SU-DHL-6 (cell line): ENCODE data around the gene RAD9A.

Experiments
- H2AFZ ChIP-seq: fragments of 200-600 bp; sonication (generic); 2 replicates; pipeline ENCODE4 v1.6.1; 2014; ENCODE audit warnings: low read depth, mild to moderate bottlenecking, moderate library complexity, mixed read lengths, antibody characterized with exemption, low read length; ENCODE audit not compliant: severe bottlenecking
- H3F3A ChIP-seq: fragments of 200-600 bp; shearing (Covaris generic); 2 replicates; pipeline ENCODE4 v1.6.0; 2016; ENCODE audit warnings: antibody characterized with exemption, mild to moderate bottlenecking; ENCODE audit not compliant: insufficient read depth
- H3K27ac ChIP-seq: fragments of 200-600 bp; sonication (generic); 2 replicates; pipeline ENCODE4 v1.5.1; 2016; ENCODE audit warnings: low read depth, mild to moderate bottlenecking, low read length, moderate library complexity, mixed read lengths
- H3K27me3 ChIP-seq: fragments of 200-600 bp; sonication (generic), shearing (Covaris generic); 2 replicates; pipeline ENCODE4 v1.6.0; 2014; ENCODE audit warnings: mild to moderate bottlenecking, low read length
- H3K36me3 ChIP-seq: fragments of 200-600 bp; sonication (generic); 2 replicates; pipeline ENCODE4 v1.6.1; 2014; ENCODE audit warnings: mild to moderate bottlenecking, low read length, mixed read lengths
- H3K4me2 ChIP-seq: fragments of 300-600, 200-600 bp; shearing (Covaris generic), sonication (generic); 2 replicates; pipeline ENCODE4 v1.6.0; 2014; ENCODE audit warnings: low read length, low read depth, mild to moderate bottlenecking; ENCODE audit not compliant: poor library complexity, severe bottlenecking
- H3K4me3 ChIP-seq: fragments of 200-600 bp; sonication (generic); 2 replicates; pipeline ENCODE4 v1.5.1; 2014; ENCODE audit warnings: antibody characterized with exemption, low read length, mild to moderate bottlenecking, mixed read lengths; ENCODE audit not compliant: insufficient read depth, poor library complexity, severe bottlenecking
- H3K79me2 ChIP-seq: fragments of 200-600 bp; sonication (generic); 2 replicates; pipeline ENCODE4 v1.6.1; 2014; ENCODE audit warnings: mild to moderate bottlenecking, low read length, moderate library complexity; ENCODE audit not compliant: insufficient read depth
- H3K9ac ChIP-seq: fragments of 200-600 bp; sonication (generic); 2 replicates; pipeline ENCODE4 v1.7.0; 2014; ENCODE audit warnings: mild to moderate bottlenecking, low read length
- H3K9me2 ChIP-seq: fragments of 200-600 bp; sonication (generic); replicated peaks from 2 replicates; pipeline ENCODE4 v1.6.1; 2014; ENCODE audit warnings: low read length; ENCODE audit not compliant: insufficient read depth
- H3K9me3 ChIP-seq: fragments of 200-600 bp; sonication (generic); 2 replicates; pipeline ENCODE4 v1.6.1; 2014; ENCODE audit warnings: low read length, mixed read lengths; ENCODE audit not compliant: insufficient read depth
- H4K20me1 ChIP-seq: fragments of 200-600 bp; sonication (generic); 2 replicates; pipeline ENCODE4 v1.6.1; 2014; ENCODE audit warnings: low read depth, mild to moderate bottlenecking, antibody characterized with exemption, low read length, moderate library complexity, mixed read lengths
- EZH2phosphoT487 ChIP-seq: fragments of 200-600 bp; sonication (generic), shearing (Covaris generic); conservative IDR thresholded peaks from 2 replicates; pipeline ENCODE4 v1.6.1; 2018; ENCODE audit warnings: mild to moderate bottlenecking, antibody characterized with exemption, low read length, moderate library complexity, mixed read lengths
- TF ChIP-seq, protein P1 (sequence below): fragments of 200-600 bp; sonication (generic); IDR thresholded peaks from one replicate; pipeline ENCODE4 v1.5.1; 2017; ENCODE audit warnings: antibody characterized with exemption, mild to moderate bottlenecking, low read length, moderate library complexity; ENCODE audit not compliant: insufficient read depth, poor library complexity, severe bottlenecking

Gene RAD9A

GRCh38 chr11:67392183-67392715, 463 bp downstream of the RAD9A start:
- Histone ChIP-seq H3K36me3 (no peaks in the 10 kb centered on the region), H3K4me3 (peak overlapping the region; percentile 81), H2AFZ (no peak overlapping the region), H3K27ac (peak overlapping the region; percentile 36; the same call in 1 of the 2 replicates), H3K9me3 (no peaks in the 10 kb centered on the region), H3K9me2 (no peaks in the 10 kb centered on the region), H3K9ac (peak overlapping the region; percentile 87), H3K79me2 (peaks cover 10% of the 10 kb centered on the region), H3K4me2 (peak overlapping the region; percentile 84), H3K27me3 (no peaks in the 10 kb centered on the region), H4K20me1 (no peaks in the 10 kb centered on the region), H3F3A (no peaks in the 10 kb centered on the region)
- TF ChIP-seq EZH2phosphoT487 = no peak
- TF ChIP-seq, protein P1, sequence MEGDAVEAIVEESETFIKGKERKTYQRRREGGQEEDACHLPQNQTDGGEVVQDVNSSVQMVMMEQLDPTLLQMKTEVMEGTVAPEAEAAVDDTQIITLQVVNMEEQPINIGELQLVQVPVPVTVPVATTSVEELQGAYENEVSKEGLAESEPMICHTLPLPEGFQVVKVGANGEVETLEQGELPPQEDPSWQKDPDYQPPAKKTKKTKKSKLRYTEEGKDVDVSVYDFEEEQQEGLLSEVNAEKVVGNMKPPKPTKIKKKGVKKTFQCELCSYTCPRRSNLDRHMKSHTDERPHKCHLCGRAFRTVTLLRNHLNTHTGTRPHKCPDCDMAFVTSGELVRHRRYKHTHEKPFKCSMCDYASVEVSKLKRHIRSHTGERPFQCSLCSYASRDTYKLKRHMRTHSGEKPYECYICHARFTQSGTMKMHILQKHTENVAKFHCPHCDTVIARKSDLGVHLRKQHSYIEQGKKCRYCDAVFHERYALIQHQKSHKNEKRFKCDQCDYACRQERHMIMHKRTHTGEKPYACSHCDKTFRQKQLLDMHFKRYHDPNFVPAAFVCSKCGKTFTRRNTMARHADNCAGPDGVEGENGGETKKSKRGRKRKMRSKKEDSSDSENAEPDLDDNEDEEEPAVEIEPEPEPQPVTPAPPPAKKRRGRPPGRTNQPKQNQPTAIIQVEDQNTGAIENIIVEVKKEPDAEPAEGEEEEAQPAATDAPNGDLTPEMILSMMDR = no peak

GRCh38 chr11:67393437-67393836, 1.7 kb downstream of the RAD9A start:
- no peaks in the 10 kb centered on the region for H4K20me1 ChIP-seq
- TF ChIP-seq EZH2phosphoT487 = no peak
- TF ChIP-seq, protein P1 = no peak
- H3K9me3 ChIP-seq = no peaks in the 10 kb centered on the region
- no peak overlapping the region for H3K4me3 ChIP-seq
- H2AFZ ChIP-seq = no peak overlapping the region
- H3K27me3 ChIP-seq = no peaks in the 10 kb centered on the region
- no peaks in the 10 kb centered on the region for H3F3A ChIP-seq
- H3K9ac ChIP-seq = no peak overlapping the region
- H3K4me2 ChIP-seq = no peak overlapping the region
- no peak overlapping the region for H3K27ac ChIP-seq
- peaks cover 10% of the 10 kb centered on the region for H3K79me2 ChIP-seq
- H3K36me3 ChIP-seq = no peaks in the 10 kb centered on the region
- H3K9me2 ChIP-seq = no peaks in the 10 kb centered on the region

- H3K27me3 ChIP-seq = no peaks in the 10 kb centered on the region
- no peaks in the 10 kb centered on the region for H3K9me3 ChIP-seq
- peaks cover 10% of the 10 kb centered on the region for H3K79me2 ChIP-seq
- TF ChIP-seq EZH2phosphoT487 = no peak
- TF ChIP-seq, protein P1 = no peak
- H3F3A ChIP-seq = no peaks in the 10 kb centered on the region
- no peak overlapping the region for H3K4me2 ChIP-seq
- H3K4me3 ChIP-seq = no peak overlapping the region
- no peaks in the 10 kb centered on the region for H4K20me1 ChIP-seq
- 0 out of 2 replicates have a peak overlapping the region, but pooled peaks have one; percentile 5 for H3K9ac ChIP-seq
- no peak overlapping the region for H2AFZ ChIP-seq
- H3K27ac ChIP-seq = no peak overlapping the region
- no peaks in the 10 kb centered on the region for H3K36me3 ChIP-seq
- no peaks in the 10 kb centered on the region for H3K9me2 ChIP-seq
Observed at GRCh38 chr11:67393990-67394389, 2.2 kb downstream of the RAD9A start.
